ENCODE measurements around the gene DEDD. TPM values are rescaled to one million over a fixed set of nuclear protein-coding genes. Genes with fewer than 3 reads are reported as not detected.

Gene DEDD
- total RNA-seq, 1 experiment from 2014 or later = 39.2 TPM

- Histone ChIP-seq H3K4me2 (ENCODE audit: low read length) (peak overlapping the region; percentile 84), H2AFZ (ENCODE audit: low read length) (peak overlapping the region; percentile 86), H3K4me1 (ENCODE audit: insufficient read depth, low read length) (peaks cover 20% of the 10 kb centered on the region), H3K27ac (ENCODE audit: low read length) (peak overlapping the region; percentile 89; the same call in 1 of the 2 replicates), H3K36me3 (ENCODE audit: low read depth, low read length) (peaks cover 9% of the 10 kb centered on the region; the same call in 1 of the 2 replicates), H3K4me3 (ENCODE audit: low read length) (peak overlapping the region; percentile 78), H3K79me2 (ENCODE audit: low read length) (peaks cover 19% of the 10 kb centered on the region), H3K9me3 (ENCODE audit: low read length) (no peaks in the 10 kb centered on the region), H3K9me2 (replicated peaks; ENCODE audit: low read length) (no peaks in the 10 kb centered on the region), H4K20me1 (ENCODE audit: low read length) (no peaks in the 10 kb centered on the region), H3F3A (ENCODE audit: low read length, unreplicated experiment) (no peaks in the 10 kb centered on the region), H3K9ac (ENCODE audit: low read length) (peak overlapping the region; percentile 90), H3K27me3 (ENCODE audit: low read length) (no peaks in the 10 kb centered on the region)
- ATAC-seq (no peak; the same call in 1 of the 2 replicates), DNase-seq (no peak)
- TF ChIP-seq EZH2 (IDR thresholded peaks at IDR 0.05; ENCODE audit: low read length, unreplicated experiment) = no peak
- TF ChIP-seq CTCF (conservative IDR thresholded peaks at IDR 0.05; ENCODE audit: low read depth, low read length) = no peak
- TF ChIP-seq EZH2phosphoT487 (IDR thresholded peaks at IDR 0.05; ENCODE audit: borderline replicate concordance, low read length) = no peak
- intact Hi-C loops (cut with micrococcal nuclease) = loop anchor here (1.0 to 2.0 kb wide), 2 partner anchors 20 to 35 kb away; partner anchors contain the start of genes DEDD, NIT1 and PFDN2
- BruUV-seq (replicated peaks) = no TSS peak
- POLR2A ChIA-PET (ENCODE audit: unreplicated experiment) = interaction anchor here (0.5 to 0.6 kb wide), 6 partner anchors 17 to 156 kb away, joined by 3 to 10 read pairs (median 4); no protein-coding TSS in a partner anchor
- CTCF ChIA-PET = interaction anchor here (0.9 to 1.3 kb wide), 3 partner anchors 13 to 20 kb away, joined by 3 to 5 read pairs (median 4); partner anchors contain the start of gene PPOX
Observed at GRCh38 chr1:161153176-161153575, 20.7 kb upstream of the DEDD start.

- TF ChIP-seq EZH2 (IDR thresholded peaks at IDR 0.05; ENCODE audit: low read length, unreplicated experiment) (no peak), EZH2phosphoT487 (IDR thresholded peaks at IDR 0.05; ENCODE audit: borderline replicate concordance, low read length) (no peak), CTCF (conservative IDR thresholded peaks at IDR 0.05; ENCODE audit: low read depth, low read length) (no peak)
- no peaks in the 10 kb centered on the region for H3K9me2 ChIP-seq (replicated peaks; ENCODE audit: low read length)
- H3K27ac ChIP-seq (ENCODE audit: low read length) = no peak overlapping the region
- DNase-seq (no peak), ATAC-seq (no peak)
- H3K4me3 ChIP-seq (ENCODE audit: low read length) = no peak overlapping the region
- H2AFZ ChIP-seq (ENCODE audit: low read length) = no peak overlapping the region
- H4K20me1 ChIP-seq (ENCODE audit: low read length) = no peaks in the 10 kb centered on the region
- H3F3A ChIP-seq (ENCODE audit: low read length, unreplicated experiment) = no peaks in the 10 kb centered on the region
- intact Hi-C loops (cut with micrococcal nuclease) = no loop called here
- no peak overlapping the region for H3K4me2 ChIP-seq (ENCODE audit: low read length)
- H3K36me3 ChIP-seq (ENCODE audit: low read depth, low read length) = no peaks in the 10 kb centered on the region
- POLR2A ChIA-PET (ENCODE audit: unreplicated experiment) = no interaction called here
- CTCF ChIA-PET = no interaction called here
- no peaks in the 10 kb centered on the region for H3K4me1 ChIP-seq (ENCODE audit: insufficient read depth, low read length)
- no peak overlapping the region for H3K9ac ChIP-seq (ENCODE audit: low read length)
- no peaks in the 10 kb centered on the region for H3K27me3 ChIP-seq (ENCODE audit: low read length)
- H3K79me2 ChIP-seq (ENCODE audit: low read length) = no peaks in the 10 kb centered on the region
- BruUV-seq (replicated peaks) = no TSS peak
- H3K9me3 ChIP-seq (ENCODE audit: low read length) = no peaks in the 10 kb centered on the region
Observed at GRCh38 chr1:161145832-161146231, 13.4 kb upstream of the DEDD start.

- 0 out of 2 replicates have a peak, but pooled peaks cover 3% of the 10 kb centered on the region for H3K79me2 ChIP-seq (ENCODE audit: low read length)
- ATAC-seq (no peak), DNase-seq (no peak)
- no peaks in the 10 kb centered on the region for H3K36me3 ChIP-seq (ENCODE audit: low read depth, low read length)
- TF ChIP-seq EZH2 (IDR thresholded peaks at IDR 0.05; ENCODE audit: low read length, unreplicated experiment) (no peak), CTCF (conservative IDR thresholded peaks at IDR 0.05; ENCODE audit: low read depth, low read length) (no peak), EZH2phosphoT487 (IDR thresholded peaks at IDR 0.05; ENCODE audit: borderline replicate concordance, low read length) (no peak)
- no peaks in the 10 kb centered on the region for H3K27me3 ChIP-seq (ENCODE audit: low read length)
- intact Hi-C loops (cut with micrococcal nuclease) = loop anchor here (1.0 kb wide), 2 partner anchors 144 to 148 kb away; no protein-coding TSS in a partner anchor
- H2AFZ ChIP-seq (ENCODE audit: low read length) = no peak overlapping the region
- no peaks in the 10 kb centered on the region for H3K4me1 ChIP-seq (ENCODE audit: insufficient read depth, low read length)
- no peak overlapping the region for H3K4me2 ChIP-seq (ENCODE audit: low read length)
- H4K20me1 ChIP-seq (ENCODE audit: low read length) = no peaks in the 10 kb centered on the region
- H3K4me3 ChIP-seq (ENCODE audit: low read length) = no peak overlapping the region
- no peaks in the 10 kb centered on the region for H3K9me2 ChIP-seq (replicated peaks; ENCODE audit: low read length)
- no TSS peak for BruUV-seq (replicated peaks)
- ChIA-PET CTCF (interaction anchor here (1.0 kb wide), 1 partner anchor 13 kb away, joined by 3 read pairs; the partner anchor contains the start of gene UFC1), POLR2A (ENCODE audit: unreplicated experiment) (interaction anchor here (0.5 kb wide), 1 partner anchor 48 kb away, joined by 3 read pairs; no protein-coding TSS in a partner anchor)
- H3K27ac ChIP-seq (ENCODE audit: low read length) = no peak overlapping the region
- H3K9me3 ChIP-seq (ENCODE audit: low read length) = no peaks in the 10 kb centered on the region
- no peak overlapping the region for H3K9ac ChIP-seq (ENCODE audit: low read length)
- no peaks in the 10 kb centered on the region for H3F3A ChIP-seq (ENCODE audit: low read length, unreplicated experiment)
Observed at GRCh38 chr1:161140755-161141400, 8.4 kb upstream of the DEDD start.

Data from PC-3 (cell line).